Activated naive CD4-positive, alpha-beta T cell treated with anti-CD3 and anti-CD28 coated beads, Interleukin-2, amount 50 U/mL, for 16 hours (primary cell): ENCODE measurements around the gene VAC14.
A peak's percentile ranks its signal among the peaks of the same experiment; 100 is the strongest.

Source experiments
- DNase-seq: peaks from one replicate; pipeline ENCODE4 v3.0.0-alpha.2; 2020

VAC14 gene

DNA sequence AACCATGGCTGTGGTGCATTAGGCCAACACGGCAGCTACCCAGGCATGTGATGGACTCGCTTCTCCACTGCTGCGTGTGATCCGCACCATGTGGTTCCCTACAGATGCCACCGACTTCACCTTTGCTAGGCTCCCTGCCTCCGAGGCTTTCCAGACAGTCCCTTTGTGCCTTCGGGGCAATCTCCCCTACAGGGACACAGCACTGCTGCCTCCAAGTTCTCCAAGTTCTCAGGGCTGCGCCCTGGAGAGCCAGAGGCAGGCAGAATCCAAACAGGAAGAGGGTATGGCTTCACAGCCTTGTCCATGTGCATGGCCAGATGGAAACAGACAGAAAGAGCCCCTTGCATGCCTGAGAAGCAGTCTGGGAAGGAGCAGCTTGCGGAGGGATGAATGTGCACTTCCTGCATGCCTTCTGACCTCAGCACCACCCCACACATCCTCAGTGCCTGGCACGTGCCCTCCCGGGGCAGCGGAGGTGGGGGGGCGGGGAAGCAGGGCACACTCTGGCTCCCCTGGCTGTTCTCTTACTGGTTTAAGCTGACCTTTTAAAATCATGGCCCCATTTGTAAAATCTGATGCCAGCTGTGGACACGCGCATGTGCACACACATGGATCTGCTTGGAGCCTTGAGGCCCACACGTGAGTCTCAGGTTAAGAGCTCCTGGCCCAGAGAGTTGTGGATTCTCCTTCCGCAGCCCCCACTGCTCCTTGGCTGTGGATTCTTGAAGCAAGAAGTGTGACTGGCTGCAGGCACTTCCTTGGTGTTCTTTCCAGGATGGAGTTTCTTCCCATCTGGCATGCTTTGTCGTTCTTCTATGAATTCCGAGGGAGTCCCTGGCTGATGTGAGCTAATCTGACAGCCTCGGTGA lies 59.8 kb downstream of the VAC14 start:
- DNase-seq, result no peak

DNA sequence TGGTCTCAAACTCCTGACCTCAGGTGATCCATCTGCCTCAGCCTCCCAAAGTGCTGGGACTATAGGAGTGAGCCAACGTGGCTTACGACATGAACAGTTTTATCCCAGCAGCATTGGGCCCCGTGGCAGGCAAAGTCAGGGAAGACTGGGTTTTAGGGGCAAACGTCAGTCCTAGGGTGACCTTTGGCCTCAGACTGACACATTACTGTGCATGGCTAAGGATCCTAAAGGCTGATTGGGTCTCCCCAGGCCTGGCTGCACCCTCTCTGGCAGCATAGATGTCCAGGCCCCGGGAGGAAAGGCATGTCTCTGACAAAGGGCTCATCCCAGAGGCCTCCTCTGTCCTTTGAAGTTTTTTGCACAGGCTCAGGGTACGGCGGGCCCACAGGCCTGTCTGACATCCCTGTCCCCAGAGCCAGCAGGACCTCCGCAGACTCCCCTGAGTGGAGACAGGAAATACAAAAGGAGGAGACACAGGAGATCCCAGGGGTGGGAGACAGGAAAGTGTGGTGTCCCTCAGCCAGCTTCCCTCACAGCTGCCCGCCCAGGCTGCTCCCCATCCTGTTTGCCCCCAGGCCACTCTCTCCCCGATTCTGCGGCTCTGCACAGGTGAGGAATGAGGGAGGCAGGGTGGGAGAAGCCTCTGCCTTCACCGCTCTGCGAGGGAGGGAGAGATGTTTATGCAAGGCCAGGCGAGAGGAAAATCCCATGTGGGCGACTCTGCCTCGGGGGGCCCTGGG lies 60.6 kb downstream of the VAC14 start:
- no peak for DNase-seq

DNA sequence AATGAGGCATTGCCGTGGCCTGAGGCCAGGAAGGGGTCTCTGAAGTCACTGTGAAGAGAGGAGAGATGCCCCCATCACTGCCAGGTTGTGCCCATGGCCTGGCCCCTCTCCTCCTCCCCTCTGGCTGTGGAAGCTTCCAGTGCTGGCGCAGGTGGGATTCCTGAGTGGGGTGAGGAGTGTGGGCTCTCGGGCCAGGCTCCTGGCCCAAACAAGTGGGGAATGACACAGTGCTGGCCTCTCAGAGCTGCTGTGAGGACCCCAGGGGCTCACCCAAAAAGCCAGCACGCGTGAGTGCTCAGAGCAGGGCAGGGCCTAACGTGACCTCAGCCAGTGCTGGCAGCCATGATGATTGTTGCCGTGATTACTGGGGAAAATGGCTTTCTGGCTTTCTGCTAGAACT lies 61.6 kb downstream of the VAC14 start:
- no peak for DNase-seq

DNA sequence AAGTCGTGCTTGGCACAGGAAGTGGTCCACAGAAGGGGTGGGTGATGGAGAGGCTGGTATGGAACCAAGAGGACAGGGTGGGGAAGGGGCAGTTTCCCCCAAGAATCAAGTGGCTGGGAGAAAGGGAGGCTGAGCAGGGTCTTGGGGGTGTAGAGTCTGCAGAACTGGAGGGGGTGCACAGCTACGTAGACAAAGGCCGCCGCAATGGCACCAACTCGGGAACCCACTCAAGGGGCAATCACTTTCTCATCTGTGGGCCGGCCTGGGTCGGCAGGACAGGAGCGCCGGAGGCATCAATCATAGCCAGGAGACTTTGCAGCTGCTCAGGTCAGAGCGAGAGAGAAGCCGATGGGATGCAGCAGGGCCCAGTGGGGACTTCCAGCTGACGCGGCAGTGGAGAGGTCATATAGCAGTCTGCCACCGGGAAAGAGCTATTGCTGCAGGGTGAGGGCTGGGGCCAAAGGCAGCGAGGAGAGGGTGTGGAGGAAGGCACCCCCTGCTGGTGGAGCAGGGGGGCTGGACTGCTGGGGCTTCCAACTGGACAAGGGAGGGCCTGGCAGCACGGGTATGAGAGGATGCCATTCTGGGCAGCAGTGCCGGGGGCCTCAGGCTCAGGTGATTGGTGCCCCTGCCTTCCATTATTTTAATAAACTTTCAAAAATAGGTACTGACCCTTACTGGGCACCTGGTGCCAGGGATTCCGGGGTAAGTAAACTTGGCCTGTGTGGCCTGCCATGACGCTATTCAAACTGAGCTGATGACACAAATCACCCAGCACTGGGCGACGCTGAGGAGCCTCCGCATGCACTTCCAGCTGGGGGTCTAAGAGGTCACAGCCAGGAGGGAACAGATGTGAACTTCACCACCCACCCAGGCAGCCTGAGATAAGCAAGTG lies 62.6 kb downstream of the VAC14 start:
- no peak for DNase-seq

DNA sequence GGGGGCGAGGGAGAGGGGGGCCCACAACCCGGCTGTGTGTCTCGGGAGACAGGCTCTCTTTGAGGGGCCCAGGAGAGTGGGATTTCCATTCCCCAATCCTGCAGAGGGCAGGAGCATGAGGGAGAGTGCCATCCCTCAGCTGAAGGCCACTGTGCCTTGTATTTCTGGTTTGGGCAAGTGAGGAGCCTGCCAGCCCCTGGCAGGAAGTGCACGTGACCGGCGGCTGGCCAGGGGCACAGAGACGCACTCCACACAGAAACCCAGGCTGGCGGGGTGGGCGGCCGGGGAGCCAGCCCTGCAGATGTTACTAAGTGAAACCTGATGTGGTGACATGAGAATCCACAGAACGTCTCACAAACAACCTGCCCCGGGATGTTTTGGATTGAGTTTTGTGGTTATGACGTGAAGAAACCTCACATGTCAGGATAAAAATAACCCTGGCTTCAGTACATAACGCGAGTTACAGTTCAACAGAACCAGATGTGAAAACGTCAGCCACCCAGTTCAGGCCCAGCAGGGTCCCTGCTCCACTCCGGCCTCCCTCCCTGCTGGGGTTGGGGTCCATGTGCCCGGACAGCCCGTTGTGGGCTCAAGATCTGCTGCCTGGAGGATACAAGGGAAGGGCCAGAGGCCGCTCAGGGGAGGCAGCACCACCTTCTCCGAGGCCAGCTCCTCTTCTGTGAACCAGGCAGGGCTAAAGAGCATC lies 63.4 kb downstream of the VAC14 start:
- DNase-seq, result peak; percentile 62

DNA sequence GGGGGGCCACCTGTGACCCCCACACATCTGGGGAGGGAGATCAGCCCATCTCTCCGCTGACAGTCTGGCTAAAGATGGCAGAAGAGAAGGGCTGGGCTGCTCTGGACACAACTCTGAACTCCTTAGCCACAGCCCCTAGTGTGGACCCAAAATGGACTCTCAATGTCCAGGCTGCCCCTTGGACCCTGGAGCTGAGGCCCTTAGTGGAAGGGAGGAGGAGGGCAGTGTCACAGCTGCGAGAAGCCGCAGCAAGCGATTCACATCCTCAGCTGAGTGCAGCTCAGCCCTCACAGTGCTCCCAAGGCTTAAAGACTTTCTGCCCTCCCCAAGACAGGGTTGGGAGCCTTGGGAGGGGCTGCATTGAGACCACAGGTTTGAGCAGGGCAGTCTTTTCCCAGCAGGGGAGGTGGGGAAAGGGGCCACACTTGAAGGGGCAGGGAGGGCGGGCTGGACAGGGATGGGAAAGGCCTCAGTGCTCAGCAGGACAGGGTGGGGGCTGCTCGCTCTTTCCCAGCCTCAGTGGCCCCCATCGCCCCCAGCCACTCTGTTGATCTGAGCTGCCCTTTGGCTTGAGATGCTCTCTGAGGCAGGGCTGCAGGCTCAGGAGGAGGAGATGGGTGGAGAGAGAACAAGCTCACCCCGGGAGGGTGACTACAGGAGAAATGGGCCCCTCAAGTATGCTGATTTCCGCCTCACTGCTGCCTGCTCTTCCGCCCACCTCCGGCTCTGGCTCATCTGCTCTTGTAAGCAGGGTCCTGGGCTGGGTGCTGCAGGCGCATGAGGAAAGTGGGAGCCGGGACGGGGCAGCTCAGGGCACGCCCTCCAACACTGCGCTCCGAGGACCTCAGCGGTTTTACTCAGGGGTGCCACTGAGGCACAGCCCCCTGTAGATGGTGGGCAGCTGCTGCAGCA lies 64.2 kb downstream of the VAC14 start:
- no peak for DNase-seq

DNA sequence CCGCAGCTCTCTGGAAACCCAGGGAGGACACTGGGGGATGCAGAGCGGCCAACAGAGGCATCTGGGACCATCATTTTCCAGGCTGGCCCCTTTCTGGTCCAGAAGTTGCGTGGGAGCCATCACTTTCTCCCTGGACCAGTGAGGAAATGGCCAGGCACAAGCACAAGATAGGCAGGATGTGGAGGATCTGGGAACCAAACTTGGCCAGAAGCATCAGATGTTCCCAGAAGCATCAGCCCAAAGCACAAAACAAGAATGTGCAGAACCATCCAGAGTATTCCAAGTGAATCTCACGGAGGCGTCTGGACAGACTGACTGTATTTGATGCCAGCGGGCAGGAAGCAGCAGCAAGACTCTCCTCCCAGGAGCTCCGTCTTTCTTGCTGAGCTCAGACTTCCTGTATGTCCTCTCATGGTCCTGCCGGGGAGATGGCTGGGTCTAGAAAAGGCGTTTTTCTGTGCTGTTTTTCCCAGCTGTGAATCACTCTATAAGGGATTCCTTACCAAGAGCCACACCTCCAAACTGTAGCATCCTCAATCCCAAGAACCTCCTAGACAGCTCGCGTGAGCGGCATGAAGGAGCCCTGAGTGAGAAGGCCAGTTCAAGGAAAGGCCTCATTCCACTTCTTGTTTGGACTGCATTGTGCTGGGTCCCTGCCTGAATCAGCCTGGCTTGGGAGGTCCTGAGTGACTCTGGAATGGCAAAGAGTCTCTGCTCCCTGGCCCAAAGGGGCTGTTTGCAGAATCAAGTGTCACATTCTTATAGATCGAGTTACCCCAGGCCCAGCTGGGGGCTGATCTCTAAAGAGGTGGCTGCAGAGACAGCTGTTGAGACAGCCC lies 65.6 kb downstream of the VAC14 start:
- DNase-seq, result no peak

DNA sequence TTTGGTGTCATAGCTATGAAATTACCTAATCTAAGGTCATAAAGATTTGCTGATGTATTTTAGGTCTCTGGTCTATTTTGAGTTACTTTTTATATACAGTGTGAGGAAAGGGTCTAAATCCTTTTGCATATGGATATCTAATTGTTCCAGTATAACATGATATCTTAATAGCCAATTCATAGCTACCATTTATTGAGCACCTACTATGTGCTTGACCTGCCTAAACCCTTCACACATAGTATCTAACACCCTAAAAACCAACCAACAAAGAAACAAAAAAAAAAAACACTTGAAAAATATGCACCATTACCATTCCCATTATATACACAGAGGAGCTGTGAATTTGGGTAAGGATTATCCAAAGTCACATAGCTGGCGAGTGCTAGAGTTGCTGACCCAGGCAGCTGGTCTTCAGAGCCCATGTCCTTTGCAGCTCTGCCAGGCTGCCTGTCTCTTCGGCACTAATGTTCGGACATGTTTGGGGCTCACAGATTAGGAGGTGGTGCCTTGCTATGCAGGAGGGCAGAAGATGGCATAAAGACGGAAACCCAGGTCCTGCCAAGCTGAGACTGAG lies 66.3 kb downstream of the VAC14 start:
- DNase-seq, result no peak

DNA sequence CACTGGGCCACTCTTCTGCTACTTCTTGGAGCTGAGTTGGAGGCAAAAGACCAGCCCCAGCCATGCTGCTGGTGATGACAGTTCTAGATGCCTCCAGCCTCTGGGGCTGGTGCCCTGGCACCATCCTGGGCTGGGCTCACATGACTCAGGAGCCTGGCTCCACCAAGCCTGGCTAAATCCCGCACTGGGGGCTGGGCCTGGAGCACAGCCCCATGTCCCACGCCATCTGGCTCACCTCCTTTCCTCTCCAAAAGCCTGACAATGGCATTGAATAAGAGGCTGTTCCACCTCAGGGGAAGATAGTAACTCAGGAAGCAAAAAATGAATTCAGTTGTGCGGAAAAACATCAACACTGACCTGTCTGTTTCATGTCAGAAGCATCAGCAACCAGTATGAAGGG lies 70.0 kb downstream of the VAC14 start:
- no peak for DNase-seq

DNA sequence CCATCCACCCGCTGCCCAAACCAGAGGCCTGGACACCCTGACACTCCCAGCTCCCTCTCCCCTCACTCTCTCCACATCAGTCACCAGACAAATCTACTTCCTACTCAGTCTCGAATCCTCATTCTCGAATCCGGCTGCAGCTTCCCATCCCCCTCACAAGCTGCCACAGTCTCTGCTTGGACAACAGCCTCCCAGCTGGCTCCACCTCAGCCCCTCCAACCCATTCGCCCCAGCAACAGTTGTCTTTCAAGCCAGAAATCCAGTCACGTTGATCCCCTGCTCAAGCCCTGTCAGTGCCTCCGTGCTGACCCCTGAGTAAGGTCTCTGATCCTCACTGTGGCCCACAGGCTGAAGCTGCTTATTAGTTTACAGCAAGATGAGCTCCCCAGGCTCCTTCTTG lies 70.9 kb downstream of the VAC14 start:
- no peak for DNase-seq

DNA sequence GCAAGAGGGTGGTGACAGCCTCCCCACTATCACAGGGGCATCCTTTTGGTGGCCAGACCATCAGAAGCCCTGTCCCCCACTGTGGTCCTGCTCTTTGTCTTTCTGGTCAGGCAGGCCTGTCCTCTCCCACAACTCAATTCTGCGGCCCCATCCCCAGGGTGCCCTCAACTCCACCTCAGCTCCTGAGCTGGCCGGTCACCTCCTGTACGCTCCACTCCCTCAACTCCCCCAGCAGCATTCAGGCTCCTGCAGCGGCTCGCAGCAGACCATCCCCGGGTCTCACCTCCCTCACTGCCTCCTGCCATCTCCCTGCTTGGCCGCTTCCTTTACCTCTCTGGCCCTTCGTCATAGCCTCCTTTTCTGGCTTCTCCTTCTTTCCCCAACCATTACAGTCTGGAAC lies 71.7 kb downstream of the VAC14 start:
- DNase-seq, result no peak

DNA sequence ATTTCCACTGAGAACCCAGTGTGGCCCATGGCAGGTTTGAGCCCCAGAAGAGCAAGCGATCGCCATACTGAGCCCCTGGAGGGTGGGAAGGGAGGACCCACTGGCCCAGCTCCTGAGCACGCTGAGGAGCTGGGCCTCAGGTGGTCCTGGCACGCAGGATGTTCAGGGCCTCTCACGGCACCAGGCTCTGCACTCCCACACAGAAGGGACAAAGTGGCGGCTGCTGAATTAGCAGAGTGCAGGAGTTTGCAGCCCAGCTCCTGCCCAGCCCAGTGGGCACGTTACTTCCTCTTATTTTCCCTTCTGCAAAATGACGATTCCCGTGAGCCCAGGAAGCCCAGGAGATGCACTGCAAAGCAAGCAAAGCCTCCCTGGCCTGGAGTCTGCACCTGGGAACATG lies 72.8 kb downstream of the VAC14 start:
- DNase-seq, result no peak

DNA sequence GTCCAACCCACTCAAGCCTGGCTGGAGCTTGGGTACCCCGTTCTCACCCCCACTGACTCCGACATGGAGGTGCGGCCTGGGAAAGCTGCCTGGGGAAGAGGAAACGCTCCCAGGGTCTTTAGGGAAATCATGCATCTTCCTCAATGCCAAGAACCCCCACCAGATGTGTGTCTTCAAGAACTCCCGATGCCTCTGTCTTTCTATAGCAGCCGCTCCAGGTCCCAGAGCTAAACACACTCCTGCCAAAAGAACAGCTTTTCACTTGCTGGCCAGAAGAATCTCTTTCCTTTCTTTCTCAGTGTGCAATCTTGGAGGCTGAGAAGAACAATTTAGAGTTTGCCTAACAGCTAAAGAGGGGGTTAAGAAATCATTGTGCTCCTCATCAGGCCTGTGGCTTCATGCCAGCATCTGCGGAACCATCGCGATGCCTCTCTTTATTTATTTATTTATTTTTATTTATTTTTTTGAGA lies 74.0 kb downstream of the VAC14 start:
- no peak for DNase-seq

DNA sequence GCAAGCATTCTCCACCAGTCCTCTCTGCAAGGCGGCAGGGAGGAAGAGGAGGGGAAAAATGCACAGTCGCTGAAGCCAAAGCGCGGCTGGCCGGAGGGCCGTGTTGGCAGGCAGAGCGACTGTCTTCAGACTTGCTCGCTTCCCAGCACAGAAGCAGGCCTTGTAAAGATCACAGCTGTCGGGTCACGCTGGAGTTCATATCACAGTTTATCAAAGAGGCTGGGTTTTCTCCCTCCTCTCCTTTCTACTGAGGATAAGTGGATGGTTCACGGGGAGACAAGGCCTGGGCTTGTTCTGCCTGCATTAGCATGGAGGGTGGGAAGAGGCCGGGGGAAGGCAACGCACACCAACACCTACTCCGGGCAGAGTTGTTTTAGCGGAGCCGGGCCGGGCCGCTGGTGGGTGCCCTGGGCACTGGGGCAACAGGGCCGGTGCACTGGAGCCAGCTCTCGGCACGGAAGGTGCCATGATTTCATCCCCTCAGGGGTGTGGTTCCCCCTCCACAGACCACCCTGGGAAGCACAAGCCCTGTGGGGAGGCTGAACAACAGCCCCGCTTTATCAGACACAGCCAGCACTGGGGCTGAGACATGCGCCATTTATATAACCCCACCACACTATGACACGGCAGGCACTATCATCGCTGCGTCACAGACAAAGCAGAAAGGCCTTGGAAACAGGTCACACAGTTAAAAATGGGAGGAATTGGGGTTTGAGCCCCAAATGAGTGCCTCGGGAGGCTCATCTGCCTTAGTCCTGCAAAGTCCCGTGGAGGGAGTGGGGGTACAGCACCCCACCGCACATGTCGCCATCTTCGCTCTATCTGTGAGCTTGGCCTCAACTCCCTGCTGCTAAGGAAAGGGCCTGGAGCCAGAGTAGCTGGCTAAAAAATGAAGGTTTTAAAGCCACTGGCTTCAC lies 74.8 kb downstream of the VAC14 start:
- DNase-seq, result no peak

DNA sequence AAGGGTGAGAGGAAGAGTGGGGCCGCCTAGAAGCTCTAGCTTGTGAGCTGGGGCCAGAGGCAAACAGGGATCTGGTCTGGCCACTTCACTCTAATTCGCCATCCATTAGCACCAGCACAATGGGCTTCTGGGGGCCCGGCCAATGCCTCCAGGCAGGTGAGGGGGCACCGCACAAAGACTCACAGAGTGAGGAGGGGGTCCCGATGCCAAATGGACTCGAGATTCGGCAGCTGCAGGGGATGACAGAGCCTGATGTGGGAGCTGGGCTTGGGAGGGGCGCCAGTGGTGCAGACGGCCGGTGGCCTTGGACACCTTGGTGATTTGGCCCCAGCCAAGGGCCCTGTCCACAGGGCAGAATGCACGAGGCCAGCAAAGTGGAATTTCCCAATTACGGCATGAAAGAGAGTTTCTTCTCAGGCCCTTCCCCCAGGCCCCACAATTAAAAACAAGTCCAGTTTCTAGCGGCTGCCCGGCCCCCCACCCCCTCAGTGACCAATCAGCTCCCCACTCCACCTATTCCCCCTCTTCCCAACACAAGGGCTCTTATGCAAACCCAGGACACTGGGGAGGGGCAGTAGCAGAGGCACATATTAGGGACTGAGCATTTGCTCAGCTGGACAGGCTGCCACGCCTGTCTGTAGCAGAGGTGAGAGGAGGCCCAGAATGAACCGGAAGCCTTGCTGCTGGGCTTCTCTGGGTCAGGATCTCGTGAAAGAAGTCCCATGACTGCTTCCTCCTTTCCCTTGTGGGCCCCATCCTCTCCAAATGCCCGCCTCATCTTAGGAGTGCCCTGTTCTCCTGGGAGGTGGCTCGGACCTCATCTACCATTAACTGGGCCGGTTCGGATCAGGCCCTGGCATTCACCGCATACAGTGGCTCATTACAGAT lies 75.7 kb downstream of the VAC14 start:
- DNase-seq, result no peak

DNA sequence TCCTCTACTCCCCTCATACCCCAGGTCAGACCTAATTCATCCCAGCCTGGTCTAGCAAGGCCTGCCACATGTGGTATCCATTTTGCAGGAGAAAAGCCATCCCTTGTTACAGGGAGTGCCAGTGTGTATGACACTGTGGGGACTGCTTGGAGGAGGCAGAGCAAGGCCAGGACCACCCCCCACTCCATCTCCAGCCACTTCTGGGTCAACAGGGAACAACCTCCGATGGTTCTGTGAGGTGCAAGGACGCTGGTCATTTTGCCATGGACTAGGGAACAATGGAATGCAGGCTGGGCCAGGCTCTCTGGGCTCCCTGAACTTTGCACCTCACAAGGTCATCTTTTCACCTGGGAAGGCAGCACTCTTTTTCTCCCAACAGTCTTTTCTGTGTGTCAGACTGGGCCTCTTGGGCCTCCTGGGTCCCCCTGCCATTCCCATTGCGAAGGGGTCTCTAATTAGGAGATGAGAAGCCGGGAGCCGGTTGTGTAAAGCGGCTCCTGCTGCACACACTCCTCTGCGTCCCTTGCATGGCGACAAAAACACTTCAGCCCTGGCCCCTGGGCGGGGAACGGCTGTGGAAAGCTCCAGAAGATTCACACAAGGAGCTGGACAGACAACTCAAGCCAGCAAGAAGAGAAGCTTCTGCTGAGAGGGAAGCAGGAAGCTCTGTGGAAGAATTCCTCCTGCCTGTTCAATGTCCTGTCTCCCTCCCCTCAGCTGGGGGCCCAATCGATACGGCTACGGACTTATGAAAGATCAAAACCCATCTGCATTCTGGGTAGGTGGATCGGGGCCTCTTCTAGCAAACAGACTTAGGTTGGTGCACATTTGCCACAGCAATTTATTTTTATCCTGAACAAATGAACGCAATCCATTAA lies 76.6 kb downstream of the VAC14 start:
- no peak for DNase-seq

DNA sequence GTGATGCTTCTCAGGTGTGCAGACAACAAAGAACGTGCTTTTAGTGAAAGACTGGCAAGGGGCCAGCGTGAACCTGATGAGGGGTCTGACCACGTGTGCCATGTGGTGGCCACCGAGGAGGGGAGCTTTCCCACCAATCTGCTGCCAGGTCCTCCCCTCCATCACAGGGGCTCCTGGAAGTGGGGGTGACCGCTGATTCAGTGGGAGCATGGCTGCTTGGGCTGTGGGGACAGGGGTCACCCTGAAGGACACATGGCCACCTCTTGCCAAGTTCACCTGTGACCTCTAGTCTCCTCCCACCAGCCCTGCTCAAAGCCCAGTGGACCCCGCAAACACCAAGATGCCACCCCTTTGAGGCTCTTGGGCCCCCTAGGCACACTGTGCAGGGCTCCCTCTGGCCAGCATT lies 77.2 kb downstream of the VAC14 start:
- DNase-seq, result no peak
